LNCaP clone FGC (cell line): ENCODE results near the gene FIBCD1.

Experiments used
- DNase-seq: peaks from one replicate; pipeline ENCODE4 v3.0.0-alpha.2; 2011; ENCODE audit warnings: low read depth
- H3K4me3 ChIP-seq: 2 replicates; pipeline ENCODE4 v1.5.1; 2011; ENCODE audit warnings: mild to moderate bottlenecking, low read depth, low read length, control low read depth
- TF ChIP-seq, protein P1 (sequence below): IDR thresholded peaks from 2 replicates; pipeline ENCODE4 v1.5.1; 2012; ENCODE audit warnings: mild to moderate bottlenecking; ENCODE audit not compliant: control insufficient read depth, insufficient read depth; ENCODE audit errors: extremely low read depth

The FIBCD1 gene

DNA sequence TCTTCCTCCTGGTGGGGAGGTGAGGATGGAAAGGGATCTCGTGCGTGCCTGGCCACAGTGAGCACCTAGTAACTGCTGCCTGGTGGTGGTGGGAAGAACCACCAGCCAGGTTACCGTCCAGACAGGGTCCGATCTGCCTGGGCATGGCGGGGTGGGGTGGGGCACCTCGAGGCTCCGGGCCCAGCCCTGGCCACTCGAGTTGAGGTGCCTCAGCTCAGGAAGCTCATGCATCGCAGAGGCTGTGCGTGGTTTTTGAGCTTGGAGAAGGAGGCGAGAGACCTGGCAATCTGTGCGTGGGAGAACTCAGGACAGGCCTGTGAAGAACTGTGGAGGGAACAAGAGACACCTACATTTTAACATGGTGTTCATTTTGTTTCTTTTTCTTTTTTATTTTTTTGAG lies 31.0 kb upstream of the FIBCD1 start:
- TF ChIP-seq, protein P1, sequence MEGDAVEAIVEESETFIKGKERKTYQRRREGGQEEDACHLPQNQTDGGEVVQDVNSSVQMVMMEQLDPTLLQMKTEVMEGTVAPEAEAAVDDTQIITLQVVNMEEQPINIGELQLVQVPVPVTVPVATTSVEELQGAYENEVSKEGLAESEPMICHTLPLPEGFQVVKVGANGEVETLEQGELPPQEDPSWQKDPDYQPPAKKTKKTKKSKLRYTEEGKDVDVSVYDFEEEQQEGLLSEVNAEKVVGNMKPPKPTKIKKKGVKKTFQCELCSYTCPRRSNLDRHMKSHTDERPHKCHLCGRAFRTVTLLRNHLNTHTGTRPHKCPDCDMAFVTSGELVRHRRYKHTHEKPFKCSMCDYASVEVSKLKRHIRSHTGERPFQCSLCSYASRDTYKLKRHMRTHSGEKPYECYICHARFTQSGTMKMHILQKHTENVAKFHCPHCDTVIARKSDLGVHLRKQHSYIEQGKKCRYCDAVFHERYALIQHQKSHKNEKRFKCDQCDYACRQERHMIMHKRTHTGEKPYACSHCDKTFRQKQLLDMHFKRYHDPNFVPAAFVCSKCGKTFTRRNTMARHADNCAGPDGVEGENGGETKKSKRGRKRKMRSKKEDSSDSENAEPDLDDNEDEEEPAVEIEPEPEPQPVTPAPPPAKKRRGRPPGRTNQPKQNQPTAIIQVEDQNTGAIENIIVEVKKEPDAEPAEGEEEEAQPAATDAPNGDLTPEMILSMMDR = no peak
- no peak overlapping the region for H3K4me3 ChIP-seq
- no peak for DNase-seq

DNA sequence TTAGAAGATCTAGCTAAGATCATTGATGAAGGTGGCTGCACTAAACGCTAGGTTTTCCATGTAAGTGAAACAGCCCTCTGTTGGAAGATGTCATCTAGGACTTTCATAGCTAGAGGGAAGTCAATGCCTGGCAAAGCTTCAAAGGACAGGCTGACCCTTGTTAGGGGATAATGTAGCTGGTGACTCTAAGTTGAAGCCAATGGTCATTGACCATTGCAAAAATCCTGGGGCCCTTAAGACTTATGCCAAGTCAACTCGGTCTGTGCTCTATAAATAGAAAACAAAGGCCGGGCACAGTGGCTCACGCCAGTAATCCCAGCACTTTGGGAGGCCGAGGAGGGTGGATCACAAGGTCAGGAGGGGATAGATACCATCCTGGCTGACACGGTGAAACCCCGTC lies 26.6 kb upstream of the FIBCD1 start:
- no peak for DNase-seq
- TF ChIP-seq, protein P1 = no peak

GRCh38 chr9:130963916-130964315 lies 24.9 kb upstream of the FIBCD1 start:
- no peak overlapping the region for H3K4me3 ChIP-seq
- TF ChIP-seq, protein P1 = no peak
- no peak for DNase-seq

More for the DNA sequence above, 26.6 kb upstream of the FIBCD1 start:
- no peak overlapping the region for H3K4me3 ChIP-seq

GRCh38 chr9:130963337-130963908 lies 24.4 kb upstream of the FIBCD1 start:
- no peak for DNase-seq
- TF ChIP-seq, protein P1 = no peak
- H3K4me3 ChIP-seq = no peak overlapping the region

DNA sequence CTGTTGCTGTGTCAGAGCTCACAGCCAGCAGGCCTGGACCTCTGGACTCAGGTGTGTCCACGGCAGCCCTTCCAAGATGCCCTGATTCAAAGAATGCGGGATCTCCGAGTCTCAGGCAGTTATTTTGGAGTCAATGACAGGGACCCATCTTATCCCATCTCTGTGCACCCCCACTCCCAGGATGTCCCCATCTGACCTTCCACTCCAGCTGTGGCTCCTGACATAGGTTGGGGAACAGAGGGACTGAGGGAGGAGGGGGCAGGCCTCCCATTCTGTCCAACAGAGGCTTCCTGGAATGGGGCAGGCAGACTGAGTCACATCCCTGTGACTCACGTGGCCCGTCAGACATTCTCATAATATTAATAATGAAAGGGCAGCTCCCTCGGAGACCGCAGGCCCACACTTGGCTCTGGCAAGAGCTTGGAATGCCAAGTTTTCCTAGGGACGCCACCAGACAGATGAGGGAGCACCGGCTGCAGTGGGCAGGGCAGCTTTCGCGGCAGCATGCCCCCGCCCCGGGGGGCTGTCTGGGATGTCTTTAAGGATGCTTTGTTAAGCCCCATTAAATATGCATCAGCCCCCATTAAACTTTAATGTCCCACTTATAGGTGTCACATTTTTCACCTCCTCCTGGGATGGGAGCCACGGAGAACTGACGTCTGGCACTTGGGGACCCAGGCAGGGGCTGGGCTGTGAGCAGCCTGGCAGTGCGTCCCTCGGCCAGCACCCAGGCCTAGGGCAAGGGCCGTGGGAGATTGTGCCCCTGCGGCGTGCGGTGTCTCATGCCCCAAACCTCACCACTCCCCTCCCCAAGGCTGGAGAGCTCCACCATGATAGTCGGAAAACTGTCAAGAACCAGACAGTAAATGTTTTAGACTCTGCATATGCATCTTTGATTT lies 23.6 kb upstream of the FIBCD1 start:
- no peak for DNase-seq
- TF ChIP-seq, protein P1 = no peak
- H3K4me3 ChIP-seq = no peak overlapping the region

DNA sequence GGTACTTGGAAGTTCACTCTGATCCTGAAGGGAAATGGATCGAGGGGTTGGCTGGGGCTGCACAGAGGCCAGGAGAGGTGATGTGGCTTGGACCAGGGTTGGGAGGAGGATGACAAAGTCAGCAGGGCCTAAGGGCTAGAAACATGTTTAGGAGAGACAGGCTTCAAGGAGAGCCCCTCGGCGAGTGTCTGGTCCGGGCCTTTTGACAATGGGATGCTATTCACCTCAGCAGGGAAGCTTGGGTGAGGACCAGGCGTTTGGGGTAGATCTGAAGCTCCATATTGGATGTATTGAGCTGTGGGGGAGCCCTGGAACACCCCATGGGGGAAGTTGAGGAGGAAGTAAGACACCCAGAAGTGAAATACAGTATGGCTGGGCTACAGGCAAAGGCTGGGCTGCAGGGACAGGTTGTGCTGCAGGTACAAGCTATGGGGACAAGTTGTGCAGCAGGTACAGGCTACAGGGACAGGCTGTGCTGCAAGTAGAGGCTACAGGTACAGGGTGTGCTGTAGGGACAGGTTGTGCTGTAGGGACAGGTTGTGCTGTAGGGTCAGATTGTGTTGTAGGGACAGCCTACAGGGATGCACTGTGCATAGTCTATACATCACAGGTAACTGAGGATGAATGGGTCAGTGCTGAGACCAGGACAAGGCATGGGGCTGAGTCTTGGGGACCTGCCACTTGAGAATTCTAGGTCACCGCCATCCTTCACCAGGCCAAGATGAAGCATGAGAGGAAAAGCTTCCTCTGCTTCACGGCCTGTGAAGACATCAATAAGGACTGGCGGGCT lies 22.7 kb upstream of the FIBCD1 start:
- H3K4me3 ChIP-seq = no peak overlapping the region
- TF ChIP-seq, protein P1 = no peak
- no peak for DNase-seq
